GM18907 (cell line): ENCODE data around the gene TAF1.
"Not testable (repeated sequence)": the region's sequence is repeated elsewhere in the genome, so short reads cannot be mapped to it uniquely, and the experiment has no call there.

Experiments
- ATAC-seq: cut with Tn5 transposase; IDR thresholded peaks from one replicate; pipeline ENCODE4 v1.9.1; 2021; ENCODE audit warnings: mild to moderate bottlenecking, moderate library complexity; ENCODE audit not compliant: unreplicated experiment

The TAF1 gene

GRCh38 chrX:71365875-71366673, at the start of gene TAF1:
TAF1 (plus strand) TSS chrX:71366357; CDS start chrX:71366375, 18 bp downstream.
- ATAC-seq, result peak; percentile 89

- not testable (repeated sequence) for ATAC-seq
Observed at GRCh38 chrX:71316959-71317358, 49.2 kb upstream of the TAF1 start.

GRCh38 chrX:71320126-71320525, 46.0 kb upstream of the TAF1 start:
- no peak for ATAC-seq

- ATAC-seq, result no peak
Observed at GRCh38 chrX:71321731-71322130, 44.4 kb upstream of the TAF1 start.

GRCh38 chrX:71324452-71324851, 41.7 kb upstream of the TAF1 start:
- ATAC-seq, result not testable (repeated sequence)

GRCh38 chrX:71326394-71326793, 39.8 kb upstream of the TAF1 start:
- no peak for ATAC-seq

- not testable (repeated sequence) for ATAC-seq
Observed at GRCh38 chrX:71349151-71349665, 16.9 kb upstream of the TAF1 start.

GRCh38 chrX:71349867-71350266, 16.3 kb upstream of the TAF1 start:
- ATAC-seq, result not testable (repeated sequence)

- ATAC-seq, result not testable (repeated sequence)
Observed at GRCh38 chrX:71352439-71352838, 13.7 kb upstream of the TAF1 start.

- no peak for ATAC-seq
Observed at GRCh38 chrX:71364221-71364620, 1.9 kb upstream of the TAF1 start.

- ATAC-seq, result peak; percentile 10
Observed at GRCh38 chrX:71365356-71365874, 742 bp upstream of the TAF1 start.

- ATAC-seq, result peak; percentile 3
Observed at GRCh38 chrX:71366674-71367256, 608 bp downstream of the TAF1 start.

- no peak for ATAC-seq
Observed at GRCh38 chrX:71367396-71367795, 1.2 kb downstream of the TAF1 start.

GRCh38 chrX:71372388-71372787, 6.2 kb downstream of the TAF1 start:
- no peak for ATAC-seq

- no peak for ATAC-seq
Observed at GRCh38 chrX:71378732-71379131, 12.6 kb downstream of the TAF1 start.

- ATAC-seq, result not testable (repeated sequence)
Observed at GRCh38 chrX:71391725-71392124, 25.6 kb downstream of the TAF1 start.

GRCh38 chrX:71393919-71394318, 27.8 kb downstream of the TAF1 start:
- ATAC-seq, result no peak

- ATAC-seq, result no peak
Observed at GRCh38 chrX:71396576-71396975, 30.4 kb downstream of the TAF1 start.

GRCh38 chrX:71400710-71401109, 34.6 kb downstream of the TAF1 start:
- no peak for ATAC-seq

- not testable (repeated sequence) for ATAC-seq
Observed at GRCh38 chrX:71416260-71416659, 50.1 kb downstream of the TAF1 start.

- ATAC-seq, result no peak
Observed at GRCh38 chrX:71420686-71421085, 54.5 kb downstream of the TAF1 start.

- no peak for ATAC-seq
Observed at GRCh38 chrX:71432733-71433132, 66.6 kb downstream of the TAF1 start.
